K562 (cell line): ENCODE results near the gene FLAD1. TPM values are rescaled to one million over a fixed set of nuclear protein-coding genes. Genes with fewer than 3 reads are reported as not detected.

Experiments used
- BDP1 ChIP-seq: IDR thresholded peaks from 3 replicates; pipeline ENCODE4 v1.6.1; 2011; ENCODE audit not compliant: insufficient read length, insufficient read depth
- DLX4 ChIP-seq: fragments of 250-450 bp; sonication (Bioruptor Pico); IDR thresholded peaks from 2 replicates; pipeline ENCODE4 v1.6.1; 2021; ENCODE audit warnings: mild to moderate bottlenecking
- GATAD2B ChIP-seq: fragments of 450-650 bp; IDR thresholded peaks from 2 replicates; pipeline ENCODE4 v1.6.1; 2017; ENCODE audit warnings: mild to moderate bottlenecking, borderline replicate concordance
- HCFC1 ChIP-seq: IDR thresholded peaks from 2 replicates; pipeline ENCODE4 v1.6.1; 2012; ENCODE audit warnings: low read depth, low read length, improper control_type of control experiment
- HDAC3 ChIP-seq: fragments of 450-650 bp; IDR thresholded peaks from 2 replicates; pipeline ENCODE4 v1.6.1; 2018; ENCODE audit warnings: borderline replicate concordance, mild to moderate bottlenecking, moderate library complexity; ENCODE audit not compliant: partially characterized antibody
- JUND ChIP-seq, 2 experiments: IDR thresholded peaks; 2 replicates in 1 of 2; 3 replicates in 1 of 2; pipeline ENCODE4 v1.6.1; 2011; ENCODE audit warnings: borderline replicate concordance in 2 of 2, low read depth in 2 of 2, low read length in 2 of 2, improper control_type of control experiment in 1 of 2, missing biosample characterization in 1 of 2, missing genetic modification characterization in 1 of 2, missing genetic modification reagents in 1 of 2
- MEIS2 ChIP-seq: fragments of 450-650 bp; IDR thresholded peaks from 2 replicates; pipeline ENCODE4 v1.6.1; 2014; ENCODE audit warnings: mild to moderate bottlenecking; ENCODE audit not compliant: partially characterized antibody
- MYBL2 ChIP-seq, 2 experiments: fragments of 450-650 bp in 1 of 2; sonication (generic) in 1 of 2; formaldehyde crosslinking in 1 of 2; IDR thresholded peaks; 2 replicates each; pipeline versions ENCODE4 v1.6.1 to v1.8.1; 2017 to 2022; ENCODE audit warnings: borderline replicate concordance in 1 of 2, inconsistent platforms in 1 of 2, low read depth in 1 of 2, mild to moderate bottlenecking in 1 of 2, missing genetic modification reagents in 1 of 2, moderate library complexity in 1 of 2
- NCOA4 ChIP-seq: fragments of 450-650 bp; IDR thresholded peaks from 2 replicates; pipeline ENCODE4 v1.6.1; 2018; ENCODE audit warnings: mild to moderate bottlenecking; ENCODE audit not compliant: partially characterized antibody
- SRSF7 ChIP-seq: fragments of 200-400 bp; formaldehyde crosslinking; optimal IDR thresholded peaks from 2 replicates; pipeline ENCODE3; 2017; ENCODE audit warnings: mild to moderate bottlenecking, low read depth, low read length
- STAT5A ChIP-seq: IDR thresholded peaks from 2 replicates; pipeline ENCODE4 v1.6.1; 2012; ENCODE audit warnings: low read length, inconsistent platforms, borderline replicate concordance
- THRAP3 ChIP-seq: fragments of 450-650 bp; IDR thresholded peaks from 2 replicates; pipeline ENCODE4 v1.6.1; 2016; ENCODE audit warnings: mild to moderate bottlenecking, inconsistent platforms, borderline replicate concordance
- ZBTB11 ChIP-seq, 3 experiments: fragments of 200-800 bp in 1 of 3; fragments of 250-450 bp in 1 of 3; fragments of 450-650 bp in 1 of 3; sonication (Bioruptor Pico) in 1 of 3; sonication (Bioruptor generic) in 1 of 3; formaldehyde crosslinking in 1 of 3; IDR thresholded peaks; 2 replicates each; pipeline versions ENCODE4 v1.6.1 to v1.8.0; 2016 to 2022; ENCODE audit warnings: mild to moderate bottlenecking in 2 of 3, missing genetic modification characterization in 2 of 3, missing compliant biosample characterization in 1 of 3, moderate library complexity in 1 of 3
- polyA plus RNA-seq, 8 experiments: library from polyadenylated mRNA; depleted of rRNA in 4 of 8; stranded (reverse) in 5 of 8; unstranded in 3 of 8; fragments of >200 nt; fragmentation: Nextera tagmentation in 2 of 8; fragmentation: Illumina TruSeq in 1 of 8; extraction: Ambion mirVana in 2 of 8; extraction: Trizol in 1 of 8; gene quantifications; 2 replicates each; pipeline versions ENCODE4 v1.2.1 to v1.2.3, GENCODE V29; 2011 to 2014; ENCODE audit warnings: inconsistent platforms in 1 of 8, missing spikeins in 1 of 8
- total RNA-seq, 7 experiments: library from RNA; depleted of rRNA in 6 of 7; stranded (reverse); fragments of >200 nt in 6 of 7; fragmentation: Illumina TruSeq in 2 of 7; extraction: Trizol in 2 of 7; gene quantifications; 2 replicates each; pipeline versions ENCODE4 v1.2.1 to v1.2.3, GENCODE V29; 2011 to 2021; ENCODE audit warnings: low replicate concordance in 1 of 7
- TF ChIP-seq, protein P1 (sequence below): fragments of 450-650 bp; IDR thresholded peaks from 2 replicates; pipeline ENCODE4 v1.6.1; 2014; ENCODE audit warnings: low read depth, mild to moderate bottlenecking, moderate library complexity, borderline replicate concordance
- TF ChIP-seq, protein P2 (sequence below): sonication (generic); formaldehyde crosslinking; IDR thresholded peaks from 2 replicates; pipeline ENCODE4 v1.8.0; 2023; ENCODE audit warnings: mild to moderate bottlenecking, missing genetic modification reagents

Gene FLAD1
- total and polyA plus RNA-seq, 9 of the 15 experiments (the other 6 are each of a cell fraction or from before 2014, with no cell fraction given), result 24.9 to 85.8 (median 67.0) TPM

- TF ChIP-seq, protein P1, sequence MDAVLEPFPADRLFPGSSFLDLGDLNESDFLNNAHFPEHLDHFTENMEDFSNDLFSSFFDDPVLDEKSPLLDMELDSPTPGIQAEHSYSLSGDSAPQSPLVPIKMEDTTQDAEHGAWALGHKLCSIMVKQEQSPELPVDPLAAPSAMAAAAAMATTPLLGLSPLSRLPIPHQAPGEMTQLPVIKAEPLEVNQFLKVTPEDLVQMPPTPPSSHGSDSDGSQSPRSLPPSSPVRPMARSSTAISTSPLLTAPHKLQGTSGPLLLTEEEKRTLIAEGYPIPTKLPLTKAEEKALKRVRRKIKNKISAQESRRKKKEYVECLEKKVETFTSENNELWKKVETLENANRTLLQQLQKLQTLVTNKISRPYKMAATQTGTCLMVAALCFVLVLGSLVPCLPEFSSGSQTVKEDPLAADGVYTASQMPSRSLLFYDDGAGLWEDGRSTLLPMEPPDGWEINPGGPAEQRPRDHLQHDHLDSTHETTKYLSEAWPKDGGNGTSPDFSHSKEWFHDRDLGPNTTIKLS, result peak; percentile 34; the same call in 1 of the 2 replicates
- no peak for TF ChIP-seq STAT5A
- no peak for TF ChIP-seq JUND (IDR thresholded peaks at IDR 0.05; ENCODE audit: borderline replicate concordance, low read depth, low read length)
- TF ChIP-seq JUND (tag; IDR thresholded peaks at IDR 0.05; ENCODE audit: borderline replicate concordance, low read depth, low read length), result no peak
- no peak; the same call in 1 of the 2 replicates for TF ChIP-seq HCFC1
- no peak for TF ChIP-seq ZBTB11 (CRISPR knock-in tag; IDR thresholded peaks at IDR 0.05)
- TF ChIP-seq NCOA4, result no peak
- TF ChIP-seq SRSF7, result no peak
- no peak for TF ChIP-seq MYBL2 (IDR thresholded peaks at IDR 0.05; ENCODE audit: low read depth)
- no peak for TF ChIP-seq MYBL2 (CRISPR knock-in tag; IDR thresholded peaks at IDR 0.05; ENCODE audit: borderline replicate concordance)
- peak; percentile 97 for TF ChIP-seq MEIS2
- no peak for TF ChIP-seq GATAD2B
- TF ChIP-seq BDP1, result no peak
- TF ChIP-seq DLX4 (CRISPR knock-in tag), result no peak
- no peak for TF ChIP-seq HDAC3
- TF ChIP-seq, protein P2, sequence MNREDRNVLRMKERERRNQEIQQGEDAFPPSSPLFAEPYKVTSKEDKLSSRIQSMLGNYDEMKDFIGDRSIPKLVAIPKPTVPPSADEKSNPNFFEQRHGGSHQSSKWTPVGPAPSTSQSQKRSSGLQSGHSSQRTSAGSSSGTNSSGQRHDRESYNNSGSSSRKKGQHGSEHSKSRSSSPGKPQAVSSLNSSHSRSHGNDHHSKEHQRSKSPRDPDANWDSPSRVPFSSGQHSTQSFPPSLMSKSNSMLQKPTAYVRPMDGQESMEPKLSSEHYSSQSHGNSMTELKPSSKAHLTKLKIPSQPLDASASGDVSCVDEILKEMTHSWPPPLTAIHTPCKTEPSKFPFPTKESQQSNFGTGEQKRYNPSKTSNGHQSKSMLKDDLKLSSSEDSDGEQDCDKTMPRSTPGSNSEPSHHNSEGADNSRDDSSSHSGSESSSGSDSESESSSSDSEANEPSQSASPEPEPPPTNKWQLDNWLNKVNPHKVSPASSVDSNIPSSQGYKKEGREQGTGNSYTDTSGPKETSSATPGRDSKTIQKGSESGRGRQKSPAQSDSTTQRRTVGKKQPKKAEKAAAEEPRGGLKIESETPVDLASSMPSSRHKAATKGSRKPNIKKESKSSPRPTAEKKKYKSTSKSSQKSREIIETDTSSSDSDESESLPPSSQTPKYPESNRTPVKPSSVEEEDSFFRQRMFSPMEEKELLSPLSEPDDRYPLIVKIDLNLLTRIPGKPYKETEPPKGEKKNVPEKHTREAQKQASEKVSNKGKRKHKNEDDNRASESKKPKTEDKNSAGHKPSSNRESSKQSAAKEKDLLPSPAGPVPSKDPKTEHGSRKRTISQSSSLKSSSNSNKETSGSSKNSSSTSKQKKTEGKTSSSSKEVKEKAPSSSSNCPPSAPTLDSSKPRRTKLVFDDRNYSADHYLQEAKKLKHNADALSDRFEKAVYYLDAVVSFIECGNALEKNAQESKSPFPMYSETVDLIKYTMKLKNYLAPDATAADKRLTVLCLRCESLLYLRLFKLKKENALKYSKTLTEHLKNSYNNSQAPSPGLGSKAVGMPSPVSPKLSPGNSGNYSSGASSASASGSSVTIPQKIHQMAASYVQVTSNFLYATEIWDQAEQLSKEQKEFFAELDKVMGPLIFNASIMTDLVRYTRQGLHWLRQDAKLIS (CRISPR knock-in tag), result peak; percentile 70; the same call in 1 of the 2 replicates
- no peak for TF ChIP-seq THRAP3
These were observed 8.2 kb upstream of the FLAD1 start (continued) for GRCh38 chr1:154974808-154975408.
